Measurements from ENCODE around the gene HPCAL1.
A peak's percentile ranks its signal among the peaks of the same experiment; 100 is the strongest.
"Not testable (repeated sequence)": the region's sequence is repeated elsewhere in the genome, so short reads cannot be mapped to it uniquely, and the experiment has no call there.

HPCAL1 gene

GRCh38 chr2:10285556-10286198, 17.0 kb upstream of the HPCAL1 start:
- DNase-seq, result peak; percentile 17

GRCh38 chr2:10286216-10287037, 16.3 kb upstream of the HPCAL1 start:
- no peak for DNase-seq

GRCh38 chr2:10287761-10288160, 14.9 kb upstream of the HPCAL1 start:
- DNase-seq, result no peak

- no peak for DNase-seq
These were observed 14.1 kb upstream of the HPCAL1 start for GRCh38 chr2:10288606-10289005.

- no peak for DNase-seq
These were observed 13.4 kb upstream of the HPCAL1 start for GRCh38 chr2:10289352-10289751.

GRCh38 chr2:10289891-10290290, 12.8 kb upstream of the HPCAL1 start:
- DNase-seq, result peak; percentile 6

DNA sequence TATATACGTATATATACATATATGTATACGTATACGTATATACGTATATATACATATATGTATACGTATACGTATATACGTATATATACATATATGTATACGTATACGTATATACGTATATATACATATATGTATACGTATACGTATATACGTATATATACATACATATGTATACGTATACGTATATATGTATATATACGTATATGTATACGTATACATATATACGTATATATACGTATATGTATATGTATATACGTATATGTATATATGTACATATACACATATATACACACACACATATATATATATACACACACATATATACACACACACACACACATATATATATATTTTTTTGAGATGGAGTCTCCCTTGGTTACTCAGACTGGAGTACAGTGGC, 11.3 kb upstream of the HPCAL1 start:
- not testable (repeated sequence) for DNase-seq

DNA sequence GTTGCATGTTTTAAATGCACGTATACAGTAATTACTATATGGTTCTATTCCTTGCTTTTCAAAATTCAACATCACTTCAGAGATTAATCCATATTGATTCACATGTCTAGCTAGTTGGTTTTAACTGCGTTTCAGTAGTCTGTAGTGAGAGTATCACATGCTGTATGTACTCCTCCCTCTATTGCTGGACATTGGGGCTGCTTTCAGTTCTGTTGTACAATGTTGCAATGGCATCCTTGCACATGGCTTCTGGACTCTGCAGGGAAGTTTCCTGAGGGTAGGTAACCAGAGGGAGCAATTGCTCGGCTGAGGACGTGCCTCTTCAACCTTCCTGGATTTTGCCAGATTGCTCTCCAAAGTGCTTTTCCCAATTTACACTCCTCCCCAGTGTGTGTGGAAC, 10.7 kb upstream of the HPCAL1 start:
- no peak for DNase-seq

DNA sequence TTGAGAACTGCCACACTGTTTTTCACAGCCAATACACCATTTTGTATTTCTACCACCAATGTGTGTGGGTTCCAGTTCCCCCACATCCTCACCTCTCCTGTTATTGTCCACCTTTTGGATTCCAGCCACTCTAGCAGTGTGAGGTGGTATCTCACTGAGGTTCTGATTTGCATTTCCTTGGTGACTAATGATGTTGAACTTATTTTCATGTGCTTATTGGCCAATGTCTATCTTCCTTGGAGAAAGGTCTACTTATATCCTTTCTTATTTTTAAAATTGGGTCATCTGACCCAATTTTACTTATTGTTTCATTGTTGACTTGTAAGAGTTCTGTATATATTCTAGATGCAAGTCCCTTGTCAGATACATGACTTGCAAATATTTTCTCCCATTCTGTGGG, 9.1 kb upstream of the HPCAL1 start:
- DNase-seq, result no peak

GRCh38 chr2:10294077-10294476, 8.6 kb upstream of the HPCAL1 start:
- no peak for DNase-seq

DNA sequence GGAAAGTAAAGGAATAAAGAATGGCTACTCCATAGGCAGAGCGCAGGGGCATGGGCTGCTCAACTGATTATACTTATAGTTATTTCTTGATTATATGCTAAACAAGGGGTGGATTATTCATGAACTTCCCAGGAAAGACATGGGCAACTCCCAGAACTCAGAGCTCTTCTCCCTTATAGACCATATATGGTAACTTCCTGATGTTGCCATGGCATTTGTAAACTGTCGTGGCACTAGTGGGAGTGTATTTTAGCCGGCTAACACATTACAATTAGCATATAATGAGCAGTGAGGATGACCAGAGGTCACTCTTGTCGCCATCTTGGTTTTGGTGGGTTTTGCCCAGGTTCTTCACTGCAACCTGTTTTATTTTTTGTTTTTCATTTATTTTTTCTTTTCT, 7.1 kb upstream of the HPCAL1 start:
- DNase-seq, result not testable (repeated sequence)

DNA sequence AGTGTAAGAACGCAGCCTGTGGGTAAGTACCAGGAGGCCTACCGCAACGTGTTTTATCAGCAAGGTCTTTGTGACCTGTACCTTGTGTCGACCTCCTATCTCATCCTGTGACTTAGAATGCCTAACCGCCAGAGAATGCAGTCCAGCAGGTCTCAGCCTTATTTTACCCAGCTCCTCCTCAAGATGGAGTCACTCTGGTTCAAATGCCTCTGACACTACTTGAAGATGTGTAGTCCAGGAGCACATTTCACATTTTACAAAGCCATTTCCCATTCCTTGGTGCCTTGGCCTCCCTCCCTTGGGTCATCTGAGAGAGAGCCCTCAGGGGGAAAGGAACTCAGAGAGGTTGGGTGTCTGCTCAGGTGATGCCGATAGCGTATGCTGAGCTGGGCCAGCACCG, 6.6 kb upstream of the HPCAL1 start:
- DNase-seq, result no peak

DNA sequence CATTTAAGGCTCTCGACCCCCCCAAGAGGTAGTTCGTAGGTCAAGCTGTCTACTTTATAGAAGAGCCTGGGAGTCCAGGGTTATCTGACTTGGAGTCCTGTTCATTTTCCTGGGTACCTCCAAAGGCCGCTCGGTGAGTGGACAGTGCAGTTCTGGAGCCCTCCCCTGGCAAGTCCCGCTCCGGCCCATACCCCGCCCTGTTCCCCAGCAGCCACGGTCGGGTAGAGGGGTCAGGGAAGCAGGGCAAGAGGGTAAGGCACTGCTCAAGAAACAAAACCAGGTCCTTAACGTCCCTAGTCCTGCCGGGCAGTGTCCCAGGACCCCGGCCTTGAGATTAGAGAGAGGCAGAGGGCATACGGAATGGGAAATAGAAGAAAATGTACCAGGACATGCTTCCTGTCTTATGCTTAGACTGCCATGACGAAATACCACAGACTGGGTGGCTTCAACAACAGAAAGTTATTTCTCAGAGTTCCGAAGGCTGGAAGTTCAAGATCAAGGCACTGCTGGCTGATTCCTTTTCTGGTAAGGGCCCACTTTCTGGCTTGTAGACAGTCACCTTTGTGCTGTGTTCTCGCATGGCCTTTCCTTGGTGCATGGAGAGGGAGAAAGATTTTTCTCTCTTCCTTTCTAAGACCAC, 5.4 kb upstream of the HPCAL1 start:
- no peak for DNase-seq

- peak; percentile 11 for DNase-seq
These were observed 4.7 kb upstream of the HPCAL1 start for GRCh38 chr2:10297959-10298531.

- DNase-seq, result not testable (repeated sequence)
These were observed 3.9 kb upstream of the HPCAL1 start for GRCh38 chr2:10298777-10299176.

DNA sequence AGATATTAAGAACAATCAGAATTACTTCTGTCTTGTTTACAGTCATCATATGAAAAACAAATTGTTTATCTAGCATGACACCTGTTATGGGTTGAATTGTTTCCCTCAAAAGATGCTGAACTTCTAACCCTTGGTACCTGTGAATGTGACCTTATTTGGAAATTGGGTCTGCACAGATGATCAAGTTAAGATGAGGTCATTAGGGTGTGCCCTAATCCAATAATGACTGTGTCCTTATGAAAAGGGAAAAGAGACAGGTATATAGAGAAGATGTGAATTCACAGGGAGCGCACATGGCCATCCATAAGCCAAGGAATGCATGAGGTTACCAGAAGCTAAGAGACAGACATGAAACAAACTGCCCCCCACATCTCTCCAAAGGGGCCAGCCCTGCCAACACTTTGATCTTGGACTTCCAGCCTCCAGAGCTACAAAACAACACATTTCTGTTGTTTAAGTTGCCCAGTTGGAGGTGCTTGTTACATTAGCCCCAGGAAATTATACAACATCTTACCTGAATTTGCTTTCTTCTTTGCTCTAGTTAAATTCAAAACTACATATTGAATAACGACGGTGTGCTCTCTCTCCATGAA, 2.3 kb upstream of the HPCAL1 start:
- no peak for DNase-seq

DNA sequence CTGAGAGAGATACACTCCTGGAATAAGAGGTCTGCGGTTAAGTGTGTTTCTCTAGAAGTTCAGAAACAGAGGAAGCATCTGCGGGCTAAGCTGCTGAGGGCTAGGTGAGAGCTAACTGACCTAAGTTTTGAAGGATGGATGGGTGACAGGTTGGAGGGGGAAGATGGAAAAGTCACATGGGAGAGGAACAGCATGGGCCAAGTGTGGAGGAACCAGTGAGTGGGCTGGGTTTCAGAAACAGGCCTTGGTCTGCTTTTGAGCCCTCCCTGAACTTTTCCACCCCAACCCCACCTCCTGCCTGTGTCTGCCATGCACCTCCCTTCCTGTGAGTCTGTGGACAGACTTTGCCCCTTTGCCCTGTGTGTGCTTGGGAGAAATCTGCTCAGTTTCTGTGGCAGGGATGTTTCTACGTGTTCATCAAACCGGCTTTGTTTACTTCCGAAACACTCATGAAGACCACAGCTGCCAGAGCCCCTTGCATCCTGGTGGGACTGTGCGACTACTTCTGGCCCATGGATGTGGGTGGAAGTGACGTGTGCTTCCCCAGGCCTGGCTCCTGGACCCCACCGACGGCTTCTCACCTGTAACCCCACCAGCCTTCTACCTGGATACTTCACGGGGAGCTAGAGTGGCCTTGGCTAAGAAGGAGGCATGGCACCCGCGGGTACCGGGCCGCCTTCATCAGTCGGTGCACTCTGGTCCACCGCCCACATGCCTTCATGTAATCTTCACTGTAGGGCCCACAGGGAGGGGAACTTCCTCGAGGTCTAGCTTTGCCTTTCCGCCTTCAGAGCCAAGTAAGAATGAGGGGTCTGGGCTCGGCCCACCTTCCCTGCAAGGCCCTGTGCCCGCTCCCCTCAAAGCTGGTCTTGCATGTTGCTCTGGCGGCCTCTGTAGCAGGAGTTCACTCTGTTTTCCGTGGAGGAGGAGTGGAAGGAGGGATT, 1.4 kb upstream of the HPCAL1 start:
- no peak for DNase-seq

GRCh38 chr2:10301941-10302478, 694 bp upstream of the HPCAL1 start:
- DNase-seq, result no peak

DNA sequence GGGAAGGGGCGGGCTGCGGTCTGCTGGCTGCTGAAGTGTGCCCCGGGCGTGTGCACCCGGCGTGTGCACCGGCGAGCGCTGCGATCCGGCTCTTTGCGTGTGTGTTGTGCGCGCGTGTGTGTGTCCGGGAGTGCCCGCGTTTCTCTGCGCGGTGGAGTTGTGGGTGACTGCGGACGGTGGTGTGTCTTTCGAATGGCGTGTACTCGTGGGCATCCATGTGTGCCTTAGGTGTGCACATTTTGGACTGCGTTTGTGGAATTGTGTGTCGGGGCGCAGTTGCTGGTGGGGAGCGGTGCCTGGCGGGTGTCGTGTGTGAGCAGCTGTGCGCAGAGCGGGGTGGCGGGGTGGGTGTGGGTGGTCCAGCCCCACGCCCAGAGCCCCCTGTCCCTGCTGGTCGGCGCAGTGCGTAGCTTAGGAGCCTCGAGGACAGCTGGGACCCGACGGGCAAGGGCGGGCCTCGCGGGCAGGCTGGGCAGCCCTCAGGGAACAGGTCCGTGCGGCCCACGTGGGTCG, 533 bp downstream of the HPCAL1 start:
- no peak for DNase-seq

- no peak for DNase-seq
These were observed 1.1 kb downstream of the HPCAL1 start for GRCh38 chr2:10303694-10304378.

Data from kidney glomerular epithelial cell (primary cell).